ENCODE data around the gene MCF2L.

Gene MCF2L

DNA sequence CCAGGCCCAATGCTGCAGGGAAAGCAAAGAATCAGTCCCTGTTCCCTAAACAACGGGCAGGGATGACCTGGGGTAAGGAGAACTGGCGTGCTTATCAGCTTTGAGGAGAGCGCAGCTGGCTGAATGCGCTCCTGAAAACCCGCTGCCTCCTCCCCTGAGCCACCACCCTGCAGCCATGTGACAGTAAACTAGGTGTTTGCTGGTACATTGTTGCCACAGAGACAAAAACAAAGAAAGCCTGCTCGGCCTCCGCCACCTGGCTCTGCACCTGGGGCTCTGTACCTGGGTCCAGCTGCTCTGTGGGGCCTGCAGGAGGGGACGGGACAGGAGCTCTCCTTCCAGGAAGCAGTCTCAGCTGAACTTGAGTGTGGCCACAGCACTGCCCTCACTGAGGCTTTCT, 21.8 kb downstream of the MCF2L start:
- H2BK5ac ChIP-seq (ENCODE audit: low read depth, low read length, poor library complexity, severe bottlenecking), result no peak overlapping the region
- H2BK12ac ChIP-seq (ENCODE audit: low read length in 2 of 2), result no peak overlapping the region
- H3K4ac ChIP-seq (ENCODE audit: low read depth in 1 of 2, low read length in 2 of 2), result no peak overlapping the region
- no peak overlapping the region for H2AFZ ChIP-seq (ENCODE audit: low read depth, low read length)
- H3K23ac ChIP-seq (ENCODE audit: low read length in 2 of 2), result no peak overlapping the region
- DNase-seq, result no peak
- no peak overlapping the region for H3K18ac ChIP-seq (ENCODE audit: low read depth in 1 of 2, low read length in 2 of 2)
- WGBS, result 79% methylated on average over 8 of the region's 8 CpGs
- H2AK5ac ChIP-seq (ENCODE audit: low read length, severe bottlenecking), result no peak overlapping the region
- H3K27ac ChIP-seq (ENCODE audit: low read length, poor library complexity, severe bottlenecking), result no peak overlapping the region
- peaks cover 16 to 81% of the 10 kb centered on the region in 2 experiments for H3K27me3 ChIP-seq (ENCODE audit: control insufficient read depth in 1 of 2, insufficient read depth in 1 of 2, low read length in 2 of 2)
- H3K4me3 ChIP-seq (ENCODE audit: insufficient read depth in 1 of 2, low read depth in 1 of 2, low read length in 2 of 2), result no peak overlapping the region
- no peak overlapping the region for H4K91ac ChIP-seq (ENCODE audit: low read length)
- no peaks in the 10 kb centered on the region for H3K79me1 ChIP-seq (replicated peaks; ENCODE audit: low read length, poor library complexity, severe bottlenecking)
- H4K8ac ChIP-seq (ENCODE audit: low read length), result no peak overlapping the region
- no peak overlapping the region for H3K14ac ChIP-seq (ENCODE audit: low read length in 2 of 2)
- no peak overlapping the region for H2BK15ac ChIP-seq (ENCODE audit: low read depth, poor library complexity, severe bottlenecking)
- H3K9ac ChIP-seq (ENCODE audit: low read length), result no peak overlapping the region
- H2BK120ac ChIP-seq (ENCODE audit: low read depth, low read length), result no peak overlapping the region
- no peaks in the 10 kb centered on the region for H3K9me3 ChIP-seq (ENCODE audit: control insufficient read depth, low read length)
- no peak overlapping the region for H3K4me2 ChIP-seq (ENCODE audit: low read length, poor library complexity, severe bottlenecking)
- no peaks in the 10 kb centered on the region for H3K4me1 ChIP-seq (ENCODE audit: control insufficient read depth, insufficient read depth, low read depth, low read length)
- H3K36me3 ChIP-seq (ENCODE audit: control insufficient read depth in 1 of 2, insufficient read depth in 2 of 2, low read depth in 1 of 2, low read length in 2 of 2), result no peaks in the 10 kb centered on the region

DNA sequence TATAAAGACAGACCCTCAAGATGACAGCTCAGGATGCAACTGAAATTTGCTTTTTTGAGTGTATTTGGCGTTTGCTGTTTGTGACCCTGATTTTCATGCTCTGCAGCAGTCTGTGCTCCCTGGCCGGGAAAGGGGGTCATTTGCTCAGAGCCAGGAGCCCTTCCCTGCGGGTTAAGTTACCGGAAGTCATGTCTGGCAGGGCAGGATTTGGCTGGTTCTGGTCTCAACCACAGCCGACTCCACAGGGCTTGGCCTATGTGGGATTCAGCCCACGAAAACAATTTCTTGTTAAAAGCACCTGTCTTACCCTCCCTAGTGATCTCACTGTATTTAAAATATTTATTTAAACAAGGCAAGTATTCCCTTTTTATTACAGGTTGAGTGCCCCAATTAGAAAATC, 22.6 kb downstream of the MCF2L start:
- no peak overlapping the region for H2BK15ac ChIP-seq (ENCODE audit: low read depth, poor library complexity, severe bottlenecking)
- no peaks in the 10 kb centered on the region for H3K9me3 ChIP-seq (ENCODE audit: control insufficient read depth, low read length)
- no peaks in the 10 kb centered on the region for H3K4me1 ChIP-seq (ENCODE audit: control insufficient read depth, insufficient read depth, low read depth, low read length)
- no peak for DNase-seq
- no peak overlapping the region for H3K18ac ChIP-seq (ENCODE audit: low read depth in 1 of 2, low read length in 2 of 2)
- H3K23ac ChIP-seq (ENCODE audit: low read length in 2 of 2), result no peak overlapping the region
- H3K27me3 ChIP-seq (ENCODE audit: control insufficient read depth in 1 of 2, insufficient read depth in 1 of 2, low read length in 2 of 2), result peaks cover 19 to 81% of the 10 kb centered on the region in 2 experiments
- H3K9ac ChIP-seq (ENCODE audit: low read length), result no peak overlapping the region
- H2AK5ac ChIP-seq (ENCODE audit: low read length, severe bottlenecking), result no peak overlapping the region
- no peak overlapping the region for H4K8ac ChIP-seq (ENCODE audit: low read length)
- no peak overlapping the region for H2BK5ac ChIP-seq (ENCODE audit: low read depth, low read length, poor library complexity, severe bottlenecking)
- H3K4ac ChIP-seq (ENCODE audit: low read depth in 1 of 2, low read length in 2 of 2), result no peak overlapping the region
- 75% methylated on average over 5 of the region's 6 CpGs for WGBS
- no peak overlapping the region for H3K27ac ChIP-seq (ENCODE audit: low read length, poor library complexity, severe bottlenecking)
- no peak overlapping the region for H3K4me3 ChIP-seq (ENCODE audit: insufficient read depth in 1 of 2, low read depth in 1 of 2, low read length in 2 of 2)
- no peaks in the 10 kb centered on the region for H3K36me3 ChIP-seq (ENCODE audit: control insufficient read depth in 1 of 2, insufficient read depth in 2 of 2, low read depth in 1 of 2, low read length in 2 of 2)
- H4K91ac ChIP-seq (ENCODE audit: low read length), result no peak overlapping the region
- H3K4me2 ChIP-seq (ENCODE audit: low read length, poor library complexity, severe bottlenecking), result no peak overlapping the region
- H3K79me1 ChIP-seq (replicated peaks; ENCODE audit: low read length, poor library complexity, severe bottlenecking), result no peaks in the 10 kb centered on the region
- H2BK12ac ChIP-seq (ENCODE audit: low read length in 2 of 2), result no peak overlapping the region
- no peak overlapping the region for H2AFZ ChIP-seq (ENCODE audit: low read depth, low read length)
- no peak overlapping the region for H3K14ac ChIP-seq (ENCODE audit: low read length in 2 of 2)
- no peak overlapping the region for H2BK120ac ChIP-seq (ENCODE audit: low read depth, low read length)

DNA sequence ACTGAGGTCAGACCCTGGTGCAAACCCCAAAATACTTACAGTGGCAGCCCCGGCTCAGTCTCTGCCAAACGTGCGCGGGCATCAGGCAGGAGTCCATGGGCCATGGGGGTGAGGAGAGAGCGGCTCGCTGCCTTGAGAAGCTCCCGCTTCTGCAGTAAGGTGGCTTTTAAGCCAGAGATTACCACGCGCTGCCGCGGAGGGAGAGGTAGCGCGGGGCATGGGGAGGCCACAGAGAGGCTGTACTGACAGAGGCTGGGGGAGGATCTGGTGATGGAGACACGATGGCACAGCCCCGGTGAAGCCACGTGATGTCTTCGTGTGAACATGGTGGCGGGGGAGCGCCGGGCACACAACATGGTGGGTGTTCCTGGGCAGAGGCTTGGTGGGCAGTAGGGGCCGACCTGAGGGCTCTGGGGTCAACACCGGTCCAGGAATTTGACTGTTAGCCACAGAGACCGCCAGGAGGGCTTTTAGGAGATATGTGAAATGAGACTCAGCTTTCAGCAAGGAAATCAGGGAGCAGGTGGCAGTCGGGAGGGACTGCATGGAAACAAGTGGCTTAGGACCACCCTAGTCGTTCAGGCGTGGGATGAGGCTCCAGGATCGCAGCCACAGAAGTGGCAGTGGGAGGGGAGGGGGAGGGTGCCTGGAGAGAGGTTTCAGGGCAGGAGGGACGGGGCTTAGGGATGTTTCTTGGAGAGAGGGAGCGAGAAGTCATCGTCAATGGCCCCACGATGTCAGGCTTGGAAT, 24.1 kb downstream of the MCF2L start:
- H4K91ac ChIP-seq (ENCODE audit: low read length), result no peak overlapping the region
- H3K4me1 ChIP-seq (ENCODE audit: control insufficient read depth, insufficient read depth, low read depth, low read length), result no peaks in the 10 kb centered on the region
- no peak overlapping the region for H3K23ac ChIP-seq (ENCODE audit: low read length in 2 of 2)
- no peak overlapping the region for H2BK12ac ChIP-seq (ENCODE audit: low read length in 2 of 2)
- H4K8ac ChIP-seq (ENCODE audit: low read length), result no peak overlapping the region
- H3K9ac ChIP-seq (ENCODE audit: low read length), result no peak overlapping the region
- H3K27me3 ChIP-seq (ENCODE audit: control insufficient read depth in 1 of 2, insufficient read depth in 1 of 2, low read length in 2 of 2), result peaks cover 19 to 80% of the 10 kb centered on the region in 2 experiments
- H3K4me2 ChIP-seq (ENCODE audit: low read length, poor library complexity, severe bottlenecking), result no peak overlapping the region
- H3K4me3 ChIP-seq (ENCODE audit: insufficient read depth in 1 of 2, low read depth in 1 of 2, low read length in 2 of 2), result no peak overlapping the region
- no peak overlapping the region for H3K18ac ChIP-seq (ENCODE audit: low read depth in 1 of 2, low read length in 2 of 2)
- no peak overlapping the region for H2BK120ac ChIP-seq (ENCODE audit: low read depth, low read length)
- no peak overlapping the region for H2AFZ ChIP-seq (ENCODE audit: low read depth, low read length)
- no peak overlapping the region for H2BK5ac ChIP-seq (ENCODE audit: low read depth, low read length, poor library complexity, severe bottlenecking)
- H3K36me3 ChIP-seq (ENCODE audit: control insufficient read depth in 1 of 2, insufficient read depth in 2 of 2, low read depth in 1 of 2, low read length in 2 of 2), result no peaks in the 10 kb centered on the region
- no peak overlapping the region for H2AK5ac ChIP-seq (ENCODE audit: low read length, severe bottlenecking)
- no peak for DNase-seq
- no peaks in the 10 kb centered on the region for H3K9me3 ChIP-seq (ENCODE audit: control insufficient read depth, low read length)
- no peaks in the 10 kb centered on the region for H3K79me1 ChIP-seq (replicated peaks; ENCODE audit: low read length, poor library complexity, severe bottlenecking)
- no peak overlapping the region for H2BK15ac ChIP-seq (ENCODE audit: low read depth, poor library complexity, severe bottlenecking)
- no peak overlapping the region for H3K27ac ChIP-seq (ENCODE audit: low read length, poor library complexity, severe bottlenecking)
- no peak overlapping the region for H3K4ac ChIP-seq (ENCODE audit: low read depth in 1 of 2, low read length in 2 of 2)
- 84% methylated on average over 31 of the region's 31 CpGs for WGBS
- no peak overlapping the region for H3K14ac ChIP-seq (ENCODE audit: low read length in 2 of 2)

DNA sequence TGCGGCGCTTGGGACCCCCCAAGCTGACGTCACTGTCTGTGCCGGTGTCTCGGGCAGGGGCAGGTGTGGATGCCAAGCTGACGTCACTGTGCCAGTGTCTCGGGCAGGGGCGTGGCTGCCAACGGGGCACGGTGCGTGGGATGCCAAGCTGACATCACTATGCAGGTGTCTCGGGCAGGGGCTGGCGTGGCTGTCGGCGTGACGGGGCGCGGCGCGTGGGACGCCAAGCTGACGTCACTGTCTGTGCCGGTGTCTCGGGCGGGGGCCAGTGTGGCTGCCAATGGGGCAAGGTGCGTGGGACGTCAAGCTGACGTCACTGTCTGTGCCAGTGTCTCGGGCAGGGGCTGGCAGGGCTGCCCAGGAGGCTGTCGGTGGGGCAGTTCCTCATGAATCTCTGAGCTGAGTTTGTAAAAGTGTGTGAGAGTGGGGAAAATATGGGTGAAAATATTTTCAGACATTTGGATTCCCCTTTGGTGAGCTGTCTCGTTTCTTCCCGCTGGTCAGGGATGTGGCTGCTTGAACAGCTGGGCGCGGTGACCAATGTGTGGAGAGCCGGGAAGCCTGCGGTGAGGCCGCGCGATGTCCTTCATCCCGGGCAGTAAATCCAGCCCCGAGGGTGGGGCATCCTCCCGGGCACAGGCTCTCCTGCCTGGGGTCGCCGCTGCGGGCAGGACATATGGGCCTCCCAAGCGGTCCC, 25.2 kb downstream of the MCF2L start:
- Histone ChIP-seq H2BK120ac (ENCODE audit: low read depth, low read length) (no peak overlapping the region), H3K36me3 (ENCODE audit: control insufficient read depth in 1 of 2, insufficient read depth in 2 of 2, low read depth in 1 of 2, low read length in 2 of 2) (no peaks in the 10 kb centered on the region), H3K14ac (ENCODE audit: low read length in 2 of 2) (peak overlapping the region in 1 of 2 experiments; percentile 61), H3K27me3 (ENCODE audit: control insufficient read depth in 1 of 2, insufficient read depth in 1 of 2, low read length in 2 of 2) (peaks cover 23 to 90% of the 10 kb centered on the region in 2 experiments), H3K4me3 (ENCODE audit: insufficient read depth in 1 of 2, low read depth in 1 of 2, low read length in 2 of 2) (peak overlapping the region in 1 of 2 experiments; percentile 20), H2BK5ac (ENCODE audit: low read depth, low read length, poor library complexity, severe bottlenecking) (no peak overlapping the region), H3K4me1 (ENCODE audit: control insufficient read depth, insufficient read depth, low read depth, low read length) (no peaks in the 10 kb centered on the region), H3K9me3 (ENCODE audit: control insufficient read depth, low read length) (no peaks in the 10 kb centered on the region), H3K79me1 (replicated peaks; ENCODE audit: low read length, poor library complexity, severe bottlenecking) (no peaks in the 10 kb centered on the region), H4K8ac (ENCODE audit: low read length) (no peak overlapping the region), H2BK15ac (ENCODE audit: low read depth, poor library complexity, severe bottlenecking) (no peak overlapping the region), H2AFZ (ENCODE audit: low read depth, low read length) (no peak overlapping the region), H3K4ac (ENCODE audit: low read depth in 1 of 2, low read length in 2 of 2) (no peak overlapping the region), H2BK12ac (ENCODE audit: low read length in 2 of 2) (no peak overlapping the region), H3K18ac (ENCODE audit: low read depth in 1 of 2, low read length in 2 of 2) (no peak overlapping the region), H2AK5ac (ENCODE audit: low read length, severe bottlenecking) (no peak overlapping the region), H3K9ac (ENCODE audit: low read length) (no peak overlapping the region), H3K23ac (ENCODE audit: low read length in 2 of 2) (no peak overlapping the region), H4K91ac (ENCODE audit: low read length) (peak overlapping the region; percentile 11), H3K4me2 (ENCODE audit: low read length, poor library complexity, severe bottlenecking) (no peak overlapping the region), H3K27ac (ENCODE audit: low read length, poor library complexity, severe bottlenecking) (no peak overlapping the region)
- 91% methylated on average over 46 of the region's 46 CpGs for WGBS
- no peak for DNase-seq

Measured in mesenchymal stem cell (in vitro differentiated cells and primary cell).